HG03442 (cell line): ENCODE data around the gene CDC42BPB.
A peak's percentile ranks its signal among the peaks of the same experiment; 100 is the strongest.
"Not testable (repeated sequence)": the region's sequence is repeated elsewhere in the genome, so short reads cannot be mapped to it uniquely, and the experiment has no call there.

ENCODE experiments used
- ATAC-seq: cut with Tn5 transposase; IDR thresholded peaks from one replicate; pipeline ENCODE4 v1.9.1; 2021; ENCODE audit warnings: mild to moderate bottlenecking, moderate library complexity; ENCODE audit not compliant: unreplicated experiment

The CDC42BPB gene

DNA sequence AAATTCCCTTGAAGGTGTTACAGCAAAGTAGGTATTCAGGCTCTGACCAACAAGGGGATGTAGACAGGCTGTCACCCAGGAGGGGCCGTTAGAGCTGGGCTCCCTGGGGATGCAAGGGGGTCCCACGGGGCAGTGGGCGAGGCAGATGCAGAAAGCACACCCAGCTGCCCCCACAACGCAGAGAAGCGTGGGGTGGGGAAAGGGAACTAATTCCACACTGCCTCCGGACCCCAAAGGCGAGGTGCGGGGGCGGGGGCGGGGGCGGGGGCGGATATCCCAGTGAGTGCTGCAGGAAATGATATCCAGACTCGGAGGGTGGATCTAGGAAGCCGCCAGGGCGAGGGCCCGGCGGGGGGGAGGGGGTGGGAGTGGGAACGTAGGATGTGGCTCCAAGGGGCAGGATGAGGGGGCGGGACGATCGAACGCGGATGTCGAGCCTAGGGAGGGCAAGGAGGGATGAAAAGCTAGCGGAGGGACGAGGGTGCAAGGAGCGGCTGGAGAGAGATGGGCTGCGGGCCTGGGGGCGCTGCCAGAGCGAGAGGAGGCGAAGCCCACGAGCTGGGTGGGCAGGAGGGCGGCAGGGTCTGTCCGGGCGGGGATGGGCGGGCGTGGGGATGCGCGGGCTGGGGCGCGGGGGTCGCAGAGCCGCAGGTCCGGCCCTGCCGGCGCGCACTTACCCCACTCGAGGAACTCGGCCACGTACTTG, 874 bp downstream of the CDC42BPB start:
- peak; percentile 4 for ATAC-seq

DNA sequence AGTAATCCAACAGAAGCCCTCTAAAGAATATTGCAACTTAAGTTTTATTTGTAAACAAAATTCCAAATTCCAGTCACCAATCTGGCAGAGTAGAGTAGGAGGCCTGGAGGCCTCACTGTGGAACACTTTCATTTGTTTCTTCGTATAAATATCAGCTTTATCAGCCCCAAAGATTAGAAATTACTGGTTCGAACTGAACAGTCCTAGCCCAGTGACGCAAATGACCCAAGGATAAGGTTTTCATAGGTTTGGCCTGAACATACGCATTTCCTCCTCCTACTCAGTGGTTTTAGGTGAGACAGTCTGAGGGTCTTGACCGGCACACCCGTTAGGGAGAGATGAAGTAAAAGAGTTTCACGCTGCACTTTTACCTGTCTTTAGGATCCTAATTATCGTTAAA, 1.7 kb downstream of the CDC42BPB start:
- no peak for ATAC-seq

DNA sequence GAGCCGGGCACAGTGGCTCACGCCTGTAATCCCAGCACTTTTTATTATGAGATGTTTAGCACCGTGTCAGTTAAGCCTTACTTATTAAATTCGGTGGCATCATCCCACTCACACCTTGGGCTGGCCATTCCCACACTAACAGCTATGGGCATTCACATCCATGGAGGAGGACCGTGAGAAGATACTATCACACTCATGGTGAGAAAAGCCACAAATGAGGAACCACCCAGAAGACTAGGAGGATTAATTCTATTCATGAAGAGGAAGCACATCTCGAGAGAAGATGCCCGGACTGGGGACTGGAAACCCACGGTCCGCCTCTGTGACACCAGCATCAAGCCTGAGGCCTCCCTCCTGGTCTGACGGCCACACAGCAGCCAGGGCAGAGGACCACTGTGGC, 4.9 kb downstream of the CDC42BPB start:
- ATAC-seq = no peak

GRCh38 chr14:103050935-103051334, 6.4 kb downstream of the CDC42BPB start:
- no peak for ATAC-seq

GRCh38 chr14:103047453-103047852, 9.9 kb downstream of the CDC42BPB start:
- ATAC-seq = not testable (repeated sequence)

GRCh38 chr14:103045371-103045869, 11.9 kb downstream of the CDC42BPB start:
- no peak for ATAC-seq

DNA sequence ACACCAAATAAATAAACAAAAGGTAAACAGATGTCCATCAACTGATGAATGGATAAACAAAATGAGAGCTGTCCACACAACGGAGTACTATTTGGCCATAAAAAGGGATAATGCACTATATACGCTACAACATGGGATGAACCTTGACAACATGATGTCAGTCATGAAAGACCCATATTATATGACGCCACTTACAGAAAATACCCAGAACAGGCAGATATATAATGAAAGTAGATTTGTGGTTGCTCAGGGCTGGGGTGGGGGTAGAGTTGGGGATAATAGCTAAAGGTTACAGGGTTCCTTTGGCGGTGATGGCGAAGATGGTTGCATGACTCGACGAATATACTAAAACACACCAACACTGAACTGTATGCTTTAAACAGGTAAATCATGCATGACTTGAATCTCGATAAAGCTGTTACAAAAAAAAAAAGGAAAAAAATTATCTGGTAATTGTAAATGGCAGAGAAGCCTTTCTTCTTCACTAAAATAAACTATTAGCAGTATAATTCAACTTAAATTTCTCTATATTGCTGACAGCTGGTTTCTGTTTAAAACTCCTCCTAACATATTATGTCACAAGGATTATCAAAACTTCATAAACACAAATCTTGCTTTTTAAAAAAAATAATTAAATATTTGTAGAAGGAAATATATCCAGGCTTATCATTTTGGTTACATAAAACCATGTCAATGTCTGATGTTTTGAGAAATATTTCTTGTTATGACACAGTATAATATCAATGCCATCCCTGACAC, 13.9 kb downstream of the CDC42BPB start:
- no peak for ATAC-seq

DNA sequence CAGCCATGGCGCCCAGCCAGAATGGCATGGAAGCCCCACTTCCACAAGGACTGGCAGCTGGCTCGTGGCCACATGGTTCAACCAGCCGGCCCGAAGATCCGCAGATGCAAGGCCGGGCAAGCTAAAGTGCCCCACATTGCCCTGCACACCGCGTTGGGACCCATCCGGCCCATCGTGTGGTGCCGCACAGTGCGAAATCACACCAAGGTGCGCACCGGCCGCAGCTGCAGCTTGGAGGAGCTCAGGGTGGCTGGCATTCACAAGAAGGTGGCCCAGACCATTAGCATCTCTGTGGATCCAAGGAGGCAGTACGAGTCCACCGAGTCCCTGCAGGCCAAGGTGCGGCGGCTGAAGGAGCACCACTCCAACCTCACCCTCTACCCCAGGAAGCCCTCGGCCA, 15.9 kb downstream of the CDC42BPB start:
- no peak for ATAC-seq

- no peak for ATAC-seq
These were observed 23.7 kb downstream of the CDC42BPB start for GRCh38 chr14:103033681-103034096.

GRCh38 chr14:103031956-103032355, 25.4 kb downstream of the CDC42BPB start:
- no peak for ATAC-seq

GRCh38 chr14:103031566-103031911, 25.8 kb downstream of the CDC42BPB start:
- ATAC-seq = no peak

- no peak for ATAC-seq
These were observed 26.4 kb downstream of the CDC42BPB start for GRCh38 chr14:103030741-103031565.

DNA sequence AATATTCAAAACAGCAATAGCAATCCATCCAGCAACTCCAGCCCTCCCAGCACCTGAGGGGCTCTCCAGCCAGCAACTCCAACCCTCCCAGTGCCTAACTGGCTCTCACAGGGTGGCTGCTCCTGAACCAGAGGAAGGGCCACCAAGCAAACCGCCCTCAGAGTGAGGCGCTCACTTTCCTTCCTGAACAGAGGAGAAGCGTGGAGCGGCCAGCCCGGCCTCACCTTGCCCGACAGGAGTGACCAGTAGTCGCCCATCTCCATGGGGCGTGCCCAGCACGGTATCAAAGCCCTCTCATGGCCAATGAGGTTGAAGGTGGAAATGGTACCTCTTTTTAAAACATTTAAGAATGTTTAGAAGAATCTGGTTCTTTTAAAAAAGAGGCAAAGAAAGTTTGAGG, 27.4 kb downstream of the CDC42BPB start:
- ATAC-seq = no peak

- ATAC-seq = no peak
These were observed 28.6 kb downstream of the CDC42BPB start for GRCh38 chr14:103028772-103029171.

GRCh38 chr14:103028161-103028767, 29.1 kb downstream of the CDC42BPB start:
- ATAC-seq = no peak

- no peak for ATAC-seq
These were observed 29.9 kb downstream of the CDC42BPB start for GRCh38 chr14:103027451-103027850.

DNA sequence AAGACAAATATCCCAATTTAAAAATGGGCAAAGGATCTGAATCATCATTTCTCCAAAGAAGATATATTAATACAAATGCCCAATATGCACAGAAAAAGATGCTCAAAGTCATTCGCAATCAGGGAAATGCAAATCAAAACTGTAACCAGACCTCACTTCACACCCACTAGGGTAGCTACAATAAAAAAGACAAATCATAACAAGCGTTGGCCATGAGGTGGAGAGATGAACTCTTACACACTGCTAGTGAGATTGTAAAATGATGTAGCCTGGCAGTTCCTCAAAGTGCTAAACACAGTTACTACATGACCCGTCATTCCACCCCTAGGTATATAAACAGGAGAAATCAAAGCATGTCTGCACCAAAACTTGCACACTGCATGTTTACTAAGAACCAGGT, 30.4 kb downstream of the CDC42BPB start:
- no peak for ATAC-seq

DNA sequence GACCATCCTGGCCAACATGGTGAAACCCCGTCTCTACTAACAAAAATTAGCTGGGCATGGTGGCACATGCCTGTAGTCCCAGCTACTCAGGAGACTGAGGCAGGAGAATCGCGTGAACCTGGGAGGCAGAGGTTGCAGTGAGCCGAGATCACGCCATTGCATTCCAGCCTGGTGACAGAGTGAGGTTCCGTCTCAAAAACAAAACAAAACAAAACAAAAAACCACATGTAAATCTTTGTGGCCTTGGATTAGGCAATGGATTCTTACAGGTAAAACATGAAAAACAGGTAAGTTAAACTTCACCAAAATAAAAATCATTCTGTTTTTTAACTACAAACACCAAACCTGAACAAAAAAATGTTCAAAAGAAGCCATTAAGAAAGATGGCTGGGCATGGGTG, 31.2 kb downstream of the CDC42BPB start:
- ATAC-seq = not testable (repeated sequence)

DNA sequence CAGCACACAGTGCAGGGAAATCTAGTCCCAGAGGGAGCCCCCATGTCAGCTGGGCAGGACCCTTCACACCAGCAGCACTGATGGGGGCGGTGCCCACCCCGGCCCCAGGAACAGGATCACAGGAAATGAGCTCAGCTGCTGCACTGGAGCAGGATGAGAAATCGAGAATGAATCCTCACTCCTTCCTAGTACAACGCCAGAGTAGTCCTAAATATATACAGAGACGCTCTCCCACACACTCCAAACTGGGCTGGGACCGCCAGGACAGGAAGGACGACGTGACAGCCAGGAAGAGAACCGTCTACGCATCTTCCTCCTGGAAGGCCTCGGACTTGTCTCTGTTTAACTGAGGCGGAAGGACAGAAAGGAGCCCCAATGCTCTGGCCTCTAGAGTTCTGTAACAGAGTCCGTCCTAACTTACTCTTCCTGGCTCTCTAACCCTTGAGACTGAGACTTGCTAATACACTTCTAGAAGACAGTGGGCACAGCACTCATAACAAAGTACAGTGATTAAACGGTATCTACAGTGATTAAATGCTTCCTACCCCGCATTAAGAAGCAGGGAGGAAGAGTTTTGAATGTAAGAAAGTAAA, 33.4 kb downstream of the CDC42BPB start:
- ATAC-seq = no peak

DNA sequence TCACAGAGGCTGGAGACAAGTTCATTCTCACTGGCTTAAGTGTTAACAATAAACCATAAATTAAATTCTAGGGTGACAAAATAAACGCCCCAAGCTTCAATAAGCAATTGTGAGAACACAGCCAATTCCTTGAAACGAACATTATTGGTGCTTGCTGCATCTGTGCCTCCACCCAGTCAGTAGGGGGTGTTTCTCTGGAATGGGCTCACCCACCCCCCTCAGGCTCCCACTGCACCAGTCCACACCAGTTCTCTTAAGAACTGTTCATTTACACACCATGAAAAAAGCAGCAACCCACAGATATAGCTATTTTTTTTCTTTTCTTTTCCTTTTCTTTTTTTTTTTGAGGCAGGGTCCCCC, 34.7 kb downstream of the CDC42BPB start:
- no peak for ATAC-seq
